ENCODE measurements around the gene TWIST2. TPM values are rescaled to one million over a fixed set of nuclear protein-coding genes. Genes with fewer than 3 reads are reported as not detected.

The TWIST2 gene
- total RNA-seq, 1 donor, result 9.4 TPM

- no peak overlapping the region for H3K27ac ChIP-seq (ENCODE audit: low read depth, low read length)
- no peaks in the 10 kb centered on the region for H3K4me1 ChIP-seq (ENCODE audit: insufficient read depth, low read length)
- H3K4me2 ChIP-seq (ENCODE audit: insufficient read depth, low read length), result no peak overlapping the region
- no peaks in the 10 kb centered on the region for H4K20me1 ChIP-seq (ENCODE audit: insufficient read depth, low read length)
- H3K27me3 ChIP-seq (ENCODE audit: insufficient read depth, low read length), result no peaks in the 10 kb centered on the region
- no peak overlapping the region for H2AFZ ChIP-seq (ENCODE audit: low read length)
- DNase-seq (ENCODE audit: insufficient read length, low spot score, missing footprints), result no peak
- no peak for TF ChIP-seq CTCF (IDR thresholded peaks at IDR 0.05; ENCODE audit: extremely low read depth, low read depth, low read length)
- no peak overlapping the region for H3K4me3 ChIP-seq (ENCODE audit: insufficient read depth, low read length)
- no peaks in the 10 kb centered on the region for H3K79me2 ChIP-seq (ENCODE audit: insufficient read depth, low read length)
- no peaks in the 10 kb centered on the region for H3K9me3 ChIP-seq (ENCODE audit: low read depth, low read length)
- no peaks in the 10 kb centered on the region for H3K36me3 ChIP-seq (ENCODE audit: insufficient read depth, low read length)
Observed at GRCh38 chr2:238875471-238876231, 27.8 kb downstream of the TWIST2 start.

GRCh38 chr2:238876232-238876630 lies 28.3 kb downstream of the TWIST2 start:
- H3K79me2 ChIP-seq (ENCODE audit: insufficient read depth, low read length), result no peaks in the 10 kb centered on the region
- no peaks in the 10 kb centered on the region for H3K27me3 ChIP-seq (ENCODE audit: insufficient read depth, low read length)
- TF ChIP-seq CTCF (IDR thresholded peaks at IDR 0.05; ENCODE audit: extremely low read depth, low read depth, low read length), result no peak
- DNase-seq (ENCODE audit: insufficient read length, low spot score, missing footprints), result no peak
- H3K4me1 ChIP-seq (ENCODE audit: insufficient read depth, low read length), result no peaks in the 10 kb centered on the region
- H3K4me2 ChIP-seq (ENCODE audit: insufficient read depth, low read length), result no peak overlapping the region
- H3K4me3 ChIP-seq (ENCODE audit: insufficient read depth, low read length), result no peak overlapping the region
- no peak overlapping the region for H3K27ac ChIP-seq (ENCODE audit: low read depth, low read length)
- H2AFZ ChIP-seq (ENCODE audit: low read length), result no peak overlapping the region
- no peaks in the 10 kb centered on the region for H3K36me3 ChIP-seq (ENCODE audit: insufficient read depth, low read length)
- H4K20me1 ChIP-seq (ENCODE audit: insufficient read depth, low read length), result no peaks in the 10 kb centered on the region
- H3K9me3 ChIP-seq (ENCODE audit: low read depth, low read length), result no peaks in the 10 kb centered on the region

- Histone ChIP-seq H3K4me1 (ENCODE audit: insufficient read depth, low read length) (peaks cover 10% of the 10 kb centered on the region), H4K20me1 (ENCODE audit: insufficient read depth, low read length) (peaks cover 13% of the 10 kb centered on the region), H3K27ac (ENCODE audit: low read depth, low read length) (no peak overlapping the region), H3K4me2 (ENCODE audit: insufficient read depth, low read length) (no peak overlapping the region), H3K79me2 (ENCODE audit: insufficient read depth, low read length) (no peaks in the 10 kb centered on the region), H3K27me3 (ENCODE audit: insufficient read depth, low read length) (no peaks in the 10 kb centered on the region), H3K9me3 (ENCODE audit: low read depth, low read length) (no peaks in the 10 kb centered on the region), H3K4me3 (ENCODE audit: insufficient read depth, low read length) (no peak overlapping the region), H2AFZ (ENCODE audit: low read length) (no peak overlapping the region), H3K36me3 (ENCODE audit: insufficient read depth, low read length) (no peaks in the 10 kb centered on the region)
- DNase-seq (ENCODE audit: insufficient read length, low spot score, missing footprints), result no peak
- no peak for TF ChIP-seq CTCF (IDR thresholded peaks at IDR 0.05; ENCODE audit: extremely low read depth, low read depth, low read length)
Observed at GRCh38 chr2:238878051-238878735, 30.3 kb downstream of the TWIST2 start.

- H3K79me2 ChIP-seq (ENCODE audit: insufficient read depth, low read length), result no peaks in the 10 kb centered on the region
- DNase-seq (ENCODE audit: insufficient read length, low spot score, missing footprints), result no peak
- H3K27ac ChIP-seq (ENCODE audit: low read depth, low read length), result no peak overlapping the region
- no peaks in the 10 kb centered on the region for H3K27me3 ChIP-seq (ENCODE audit: insufficient read depth, low read length)
- TF ChIP-seq CTCF (IDR thresholded peaks at IDR 0.05; ENCODE audit: extremely low read depth, low read depth, low read length), result no peak
- H3K4me2 ChIP-seq (ENCODE audit: insufficient read depth, low read length), result no peak overlapping the region
- no peaks in the 10 kb centered on the region for H3K9me3 ChIP-seq (ENCODE audit: low read depth, low read length)
- H3K36me3 ChIP-seq (ENCODE audit: insufficient read depth, low read length), result no peaks in the 10 kb centered on the region
- H3K4me1 ChIP-seq (ENCODE audit: insufficient read depth, low read length), result peaks cover 19% of the 10 kb centered on the region
- H3K4me3 ChIP-seq (ENCODE audit: insufficient read depth, low read length), result no peak overlapping the region
- H2AFZ ChIP-seq (ENCODE audit: low read length), result no peak overlapping the region
- H4K20me1 ChIP-seq (ENCODE audit: insufficient read depth, low read length), result peaks cover 14% of the 10 kb centered on the region
Observed at GRCh38 chr2:238879043-238879442, 31.2 kb downstream of the TWIST2 start.
